Brain microvascular endothelial cell (primary cell): ENCODE results near the gene CHADL.
A peak's percentile ranks its signal among the peaks of the same experiment; 100 is the strongest.

ENCODE experiments used
- DNase-seq: peaks from one replicate; pipeline ENCODE4 v3.0.0-alpha.2; 2020
- H3K27ac ChIP-seq: fragments of 250-450 bp; sonication (Bioruptor Pico); 2 replicates; pipeline ENCODE4 v1.5.1; 2020; ENCODE audit warnings: mild to moderate bottlenecking, moderate library complexity
- H3K27me3 ChIP-seq: fragments of 250-450 bp; sonication (Bioruptor Pico); replicated peaks from 2 replicates; pipeline ENCODE4 v1.5.1; 2020; ENCODE audit warnings: mild to moderate bottlenecking
- H3K36me3 ChIP-seq: fragments of 250-450 bp; sonication (Bioruptor Pico); replicated peaks from 2 replicates; pipeline ENCODE4 v1.5.1; 2020; ENCODE audit warnings: mild to moderate bottlenecking
- H3K4me3 ChIP-seq: 2 replicates; pipeline ENCODE4 v1.5.1; 2011; ENCODE audit warnings: low read depth, mild to moderate bottlenecking, control low read depth, low read length, moderate library complexity
- in situ Hi-C: cut with HindIII; loops from 2 replicates; pipeline ENCODE4 v1.10.0; 2017; ENCODE audit warnings: low sequenced_read_pairs, low pct_ligation_motif_present
- TF ChIP-seq, protein P1 (sequence below): IDR thresholded peaks from 2 replicates; pipeline ENCODE4 v1.5.1; 2011; ENCODE audit warnings: low read depth, mild to moderate bottlenecking, moderate library complexity, low read length, control low read depth, inconsistent platforms; ENCODE audit errors: missing control alignments

Gene CHADL

GRCh38 chr22:41245917-41246499 is 5.3 kb upstream of the CHADL start:
- no peaks in the 10 kb centered on the region for H3K27me3 ChIP-seq
- peaks cover 54% of the 10 kb centered on the region for H3K36me3 ChIP-seq
- no peak for DNase-seq
- TF ChIP-seq, protein P1, sequence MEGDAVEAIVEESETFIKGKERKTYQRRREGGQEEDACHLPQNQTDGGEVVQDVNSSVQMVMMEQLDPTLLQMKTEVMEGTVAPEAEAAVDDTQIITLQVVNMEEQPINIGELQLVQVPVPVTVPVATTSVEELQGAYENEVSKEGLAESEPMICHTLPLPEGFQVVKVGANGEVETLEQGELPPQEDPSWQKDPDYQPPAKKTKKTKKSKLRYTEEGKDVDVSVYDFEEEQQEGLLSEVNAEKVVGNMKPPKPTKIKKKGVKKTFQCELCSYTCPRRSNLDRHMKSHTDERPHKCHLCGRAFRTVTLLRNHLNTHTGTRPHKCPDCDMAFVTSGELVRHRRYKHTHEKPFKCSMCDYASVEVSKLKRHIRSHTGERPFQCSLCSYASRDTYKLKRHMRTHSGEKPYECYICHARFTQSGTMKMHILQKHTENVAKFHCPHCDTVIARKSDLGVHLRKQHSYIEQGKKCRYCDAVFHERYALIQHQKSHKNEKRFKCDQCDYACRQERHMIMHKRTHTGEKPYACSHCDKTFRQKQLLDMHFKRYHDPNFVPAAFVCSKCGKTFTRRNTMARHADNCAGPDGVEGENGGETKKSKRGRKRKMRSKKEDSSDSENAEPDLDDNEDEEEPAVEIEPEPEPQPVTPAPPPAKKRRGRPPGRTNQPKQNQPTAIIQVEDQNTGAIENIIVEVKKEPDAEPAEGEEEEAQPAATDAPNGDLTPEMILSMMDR = peak; percentile 27
- no peak overlapping the region for H3K27ac ChIP-seq
- in situ Hi-C loops = no loop called here
- H3K4me3 ChIP-seq = no peak overlapping the region

DNA sequence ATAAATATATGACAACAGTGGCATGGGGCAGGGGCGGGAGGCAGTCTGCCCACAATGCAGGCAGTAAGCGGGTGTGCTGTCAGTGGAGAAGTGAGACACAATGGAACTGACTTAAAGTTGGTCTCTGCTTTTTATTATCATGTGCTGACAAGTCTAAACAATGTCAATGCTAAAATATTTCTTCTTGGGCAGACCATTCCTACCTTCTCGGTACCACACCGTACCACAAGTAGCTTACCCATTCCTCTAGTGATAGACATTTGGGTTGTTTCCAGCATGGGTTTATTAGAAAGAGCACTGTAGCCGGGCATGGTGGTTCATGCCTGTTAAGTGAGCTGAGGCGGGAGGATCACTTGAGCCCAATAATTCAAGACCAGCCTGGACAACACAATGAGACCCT is 2.6 kb upstream of the CHADL start:
- H3K36me3 ChIP-seq = peaks cover 27% of the 10 kb centered on the region
- H3K4me3 ChIP-seq = no peak overlapping the region
- H3K27ac ChIP-seq = no peak overlapping the region
- no peaks in the 10 kb centered on the region for H3K27me3 ChIP-seq
- in situ Hi-C loops = no loop called here
- TF ChIP-seq, protein P1 = no peak
- DNase-seq = no peak

GRCh38 chr22:41242396-41243117 is 1.8 kb upstream of the CHADL start:
- H3K36me3 ChIP-seq = peaks cover 20% of the 10 kb centered on the region
- H3K27ac ChIP-seq = no peak overlapping the region
- TF ChIP-seq, protein P1 = no peak
- DNase-seq = no peak
- in situ Hi-C loops = no loop called here
- H3K27me3 ChIP-seq = no peaks in the 10 kb centered on the region
- H3K4me3 ChIP-seq = no peak overlapping the region

DNA sequence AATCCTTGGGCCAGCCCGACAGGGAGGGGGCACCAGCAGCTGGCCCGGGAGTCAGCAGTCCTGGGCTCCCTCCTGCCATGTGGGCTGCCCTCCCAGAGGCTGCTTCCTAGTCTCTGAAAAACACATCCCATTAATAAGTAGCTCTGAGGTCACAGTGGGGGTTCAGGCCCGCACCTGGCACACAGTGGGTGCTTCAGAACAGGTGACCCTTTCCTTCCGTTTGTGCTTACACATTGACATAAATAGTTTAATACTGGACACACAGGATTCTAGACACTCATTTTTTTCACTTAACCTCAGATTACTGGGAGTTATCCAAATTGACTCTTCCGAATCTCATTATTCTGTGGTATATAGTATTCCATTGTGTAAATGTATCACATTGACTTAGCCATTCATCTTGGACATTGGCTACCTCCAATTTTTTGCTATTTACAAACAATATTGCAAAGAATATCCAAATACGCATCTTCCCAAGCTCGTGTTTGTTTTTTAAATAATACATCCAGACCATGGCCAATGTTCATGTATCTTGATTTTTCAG is 474 bp upstream of the CHADL start:
- in situ Hi-C loops = no loop called here
- no peak for DNase-seq
- TF ChIP-seq, protein P1 = no peak
- H3K27me3 ChIP-seq = no peaks in the 10 kb centered on the region
- H3K4me3 ChIP-seq = no peak overlapping the region
- peaks cover 10% of the 10 kb centered on the region for H3K36me3 ChIP-seq
- no peak overlapping the region for H3K27ac ChIP-seq

- H3K36me3 ChIP-seq = no peaks in the 10 kb centered on the region
- no peaks in the 10 kb centered on the region for H3K27me3 ChIP-seq
- H3K4me3 ChIP-seq = no peak overlapping the region
- H3K27ac ChIP-seq = no peak overlapping the region
- in situ Hi-C loops = no loop called here
- TF ChIP-seq, protein P1 = no peak
- no peak for DNase-seq
These were observed 1.1 kb downstream of the CHADL start for GRCh38 chr22:41239443-41240128.
